ENCODE results near the gene CIZ1.

- TF ChIP-seq CTCF (IDR thresholded peaks at IDR 0.05 in 2 of 3, conservative IDR thresholded peaks at IDR 0.05 in 1 of 3; ENCODE audit: insufficient read depth in 2 of 3, low read depth in 1 of 3, low read length in 3 of 3), result peak; percentile 52 to 69 (median 55)
- TF ChIP-seq ZNF830 (CRISPR knock-in tag; IDR thresholded peaks at IDR 0.05), result no peak
- no peak for TF ChIP-seq TAF15 (IDR thresholded peaks at IDR 0.05; ENCODE audit: low read depth, low read length)
- peak in 1 of 2 experiments; percentile 71; a peak in 2 of 4 replicates for TF ChIP-seq RCOR1 (IDR thresholded peaks at IDR 0.05; ENCODE audit: borderline replicate concordance in 1 of 2, low read depth in 2 of 2, low read length in 2 of 2)
- TF ChIP-seq, protein P1, sequence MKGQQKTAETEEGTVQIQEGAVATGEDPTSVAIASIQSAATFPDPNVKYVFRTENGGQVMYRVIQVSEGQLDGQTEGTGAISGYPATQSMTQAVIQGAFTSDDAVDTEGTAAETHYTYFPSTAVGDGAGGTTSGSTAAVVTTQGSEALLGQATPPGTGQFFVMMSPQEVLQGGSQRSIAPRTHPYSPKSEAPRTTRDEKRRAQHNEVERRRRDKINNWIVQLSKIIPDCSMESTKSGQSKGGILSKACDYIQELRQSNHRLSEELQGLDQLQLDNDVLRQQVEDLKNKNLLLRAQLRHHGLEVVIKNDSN (CRISPR knock-in tag; IDR thresholded peaks at IDR 0.05), result no peak
- no peak for TF ChIP-seq MXI1 (IDR thresholded peaks at IDR 0.05; ENCODE audit: low read depth, low read length)
- TF ChIP-seq SIN3B (IDR thresholded peaks at IDR 0.05; ENCODE audit: low read depth), result no peak
- TF ChIP-seq FOXA1 (IDR thresholded peaks at IDR 0.05; ENCODE audit: borderline replicate concordance), result no peak
- no peak for TF ChIP-seq TCF7L2 (IDR thresholded peaks at IDR 0.05; ENCODE audit: low read depth, low read length)
- TF ChIP-seq NFATC3 (IDR thresholded peaks at IDR 0.05), result no peak
- TF ChIP-seq KDM1A (IDR thresholded peaks at IDR 0.05), result no peak
- TF ChIP-seq RAD51 (IDR thresholded peaks at IDR 0.05; ENCODE audit: borderline replicate concordance, low read depth), result no peak
Observed at GRCh38 chr9:128205296-128205944, 14.0 kb upstream of the CIZ1 start.

Data from K562 (cell line).